HG03432 (cell line): ENCODE results near the gene EYS.
"Not testable (repeated sequence)": the region's sequence is repeated elsewhere in the genome, so short reads cannot be mapped to it uniquely, and the experiment has no call there.

Experiments
- ATAC-seq: cut with Tn5 transposase; IDR thresholded peaks from one replicate; pipeline ENCODE4 v1.9.1; 2021; ENCODE audit warnings: mild to moderate bottlenecking, moderate library complexity; ENCODE audit not compliant: unreplicated experiment

Gene EYS

GRCh38 chr6:65469650-65470049 is 237.4 kb downstream of the EYS start:
- ATAC-seq = no peak

- ATAC-seq = no peak
Observed at GRCh38 chr6:65468307-65468706, 238.7 kb downstream of the EYS start.

DNA sequence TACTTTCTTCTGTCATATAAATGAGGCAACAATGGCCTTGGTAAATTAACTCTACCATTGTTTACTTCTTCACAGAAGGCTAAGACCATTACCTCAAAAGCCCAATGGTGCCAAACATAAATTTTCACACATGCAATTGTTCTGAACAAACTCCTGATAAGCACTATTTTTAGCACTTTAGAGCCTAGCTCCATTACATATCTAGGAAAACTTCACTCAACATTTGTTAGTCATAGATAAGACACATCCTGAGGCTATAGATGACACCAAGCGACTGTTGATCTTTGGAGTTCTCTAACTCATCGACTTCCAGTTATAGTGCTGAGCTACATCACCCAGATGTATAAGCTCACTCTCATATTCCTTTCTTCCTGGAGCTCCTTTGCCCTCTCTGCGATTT is 245.9 kb downstream of the EYS start:
- ATAC-seq = no peak

GRCh38 chr6:65452333-65452732 is 254.7 kb downstream of the EYS start:
- ATAC-seq = no peak

DNA sequence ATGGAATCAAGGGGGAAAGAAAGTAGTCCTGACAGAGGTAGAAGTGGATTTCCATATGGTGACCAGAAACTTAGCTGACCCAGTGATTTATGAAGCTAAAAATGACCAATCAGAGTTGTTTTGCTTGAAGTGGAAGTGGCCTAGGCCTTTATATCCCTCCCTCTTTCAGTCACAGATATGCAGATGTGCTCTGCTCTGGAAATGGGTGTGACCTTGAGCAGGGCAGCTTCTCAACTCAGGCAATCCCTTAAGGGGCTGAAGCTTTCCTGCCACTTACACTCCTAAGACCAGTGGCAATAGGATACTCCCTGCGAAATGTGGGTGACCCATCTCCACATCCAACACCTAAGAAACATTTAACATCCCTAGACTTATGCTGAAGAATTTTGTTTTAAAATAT is 256.6 kb downstream of the EYS start:
- no peak for ATAC-seq

GRCh38 chr6:65449926-65450325 is 257.1 kb downstream of the EYS start:
- ATAC-seq = no peak

GRCh38 chr6:65448866-65449265 is 258.2 kb downstream of the EYS start:
- no peak for ATAC-seq

DNA sequence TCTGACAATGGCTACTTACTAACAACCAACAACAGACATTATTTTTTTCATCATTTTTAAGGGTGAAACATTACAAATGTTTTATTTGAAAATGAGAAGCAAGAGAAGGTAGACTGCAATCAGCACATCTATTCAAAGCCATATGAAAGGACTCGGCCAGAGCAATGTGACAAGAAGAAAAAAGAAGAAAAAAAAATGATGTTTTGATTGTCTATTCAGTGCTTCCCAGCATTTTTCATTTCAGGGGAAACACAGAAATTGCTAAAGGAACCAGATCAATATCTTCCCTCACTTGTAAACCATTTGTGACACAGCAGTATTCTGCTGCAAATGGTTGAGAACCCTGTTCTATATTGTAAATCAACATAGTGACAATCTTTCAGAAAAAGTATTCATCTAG is 270.7 kb downstream of the EYS start:
- ATAC-seq = no peak

- no peak for ATAC-seq
Observed at GRCh38 chr6:65416621-65417020, 290.4 kb downstream of the EYS start.

- ATAC-seq = no peak
Observed at GRCh38 chr6:65410309-65410708, 296.7 kb downstream of the EYS start.

DNA sequence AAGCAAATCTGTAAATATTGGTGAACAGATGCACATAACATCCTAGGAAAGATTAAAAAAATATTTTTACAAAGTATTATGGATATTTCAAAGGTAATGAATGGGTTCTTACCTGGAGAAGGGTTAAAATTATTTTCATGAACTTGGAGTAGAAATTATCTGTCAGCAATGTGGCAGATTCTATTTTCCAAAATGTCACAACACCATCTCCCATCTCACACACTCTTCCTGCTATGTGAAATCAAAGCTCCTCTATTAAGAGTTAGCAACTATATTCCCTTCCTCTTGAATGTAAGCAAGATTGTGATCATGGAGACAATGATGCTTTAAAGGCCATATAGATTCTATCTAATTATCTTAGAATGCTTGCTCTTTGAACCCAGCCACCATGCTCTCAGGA is 304.5 kb downstream of the EYS start:
- no peak for ATAC-seq

GRCh38 chr6:65399355-65400084 is 307.5 kb downstream of the EYS start:
- no peak for ATAC-seq

- no peak for ATAC-seq
Observed at GRCh38 chr6:65398851-65399250, 308.2 kb downstream of the EYS start.

GRCh38 chr6:65350530-65350929 is 356.5 kb downstream of the EYS start:
- ATAC-seq = no peak

DNA sequence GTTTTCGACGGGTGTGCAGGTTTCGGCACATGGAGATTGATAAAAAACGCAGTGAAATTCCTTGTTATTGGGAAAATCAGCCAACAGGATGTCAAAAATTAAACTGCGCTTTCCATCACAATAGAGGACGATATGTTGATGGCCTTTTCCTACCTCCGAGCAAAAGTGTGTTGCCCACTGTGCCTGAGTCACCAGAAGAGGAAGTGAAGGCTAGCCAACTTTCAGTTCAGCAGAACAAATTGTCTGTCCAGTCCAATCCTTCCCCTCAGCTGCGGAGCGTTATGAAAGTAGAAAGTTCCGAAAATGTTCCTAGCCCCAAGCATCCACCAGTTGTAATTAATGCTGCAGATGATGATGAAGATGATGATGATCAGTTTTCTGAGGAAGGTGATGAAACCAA is 404.4 kb downstream of the EYS start:
- not testable (repeated sequence) for ATAC-seq

- ATAC-seq = no peak
Observed at GRCh38 chr6:65299236-65299635, 407.8 kb downstream of the EYS start.

DNA sequence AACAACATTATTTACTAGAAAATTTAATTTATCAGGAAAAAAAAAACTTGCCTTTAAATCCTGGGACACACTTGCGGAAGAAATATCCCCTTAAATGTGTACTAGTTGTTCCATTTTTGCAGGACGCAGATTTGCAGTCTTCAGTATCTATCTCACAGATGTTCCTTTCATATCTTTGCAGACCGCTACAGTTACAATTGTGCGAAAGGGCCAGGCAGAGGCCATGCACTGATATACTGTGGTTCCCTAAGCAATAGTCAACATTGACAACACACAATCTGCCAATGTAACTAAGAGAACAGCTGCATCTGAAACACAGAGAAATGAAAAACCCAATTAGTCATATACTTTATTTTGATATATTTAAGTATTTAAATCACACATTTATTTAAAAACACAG is 411.2 kb downstream of the EYS start:
- ATAC-seq = no peak

DNA sequence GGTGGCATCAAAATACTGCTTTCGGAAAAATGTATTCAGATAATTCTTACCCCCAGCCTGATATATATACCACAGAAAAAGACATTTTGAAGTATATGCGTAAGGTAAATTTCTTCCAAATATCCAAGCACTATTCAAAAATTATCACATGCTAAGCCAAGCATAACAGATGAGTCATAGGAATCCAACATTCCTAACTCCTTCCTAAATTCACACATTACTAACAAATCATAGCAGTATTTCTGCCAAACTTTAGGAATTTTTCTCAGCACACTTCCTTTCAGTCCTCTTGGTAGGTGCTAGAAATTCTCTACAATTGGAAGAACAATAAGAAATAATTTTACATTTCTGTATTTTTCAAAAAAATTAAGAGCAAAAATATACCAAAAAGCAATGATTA is 417.5 kb downstream of the EYS start:
- no peak for ATAC-seq

DNA sequence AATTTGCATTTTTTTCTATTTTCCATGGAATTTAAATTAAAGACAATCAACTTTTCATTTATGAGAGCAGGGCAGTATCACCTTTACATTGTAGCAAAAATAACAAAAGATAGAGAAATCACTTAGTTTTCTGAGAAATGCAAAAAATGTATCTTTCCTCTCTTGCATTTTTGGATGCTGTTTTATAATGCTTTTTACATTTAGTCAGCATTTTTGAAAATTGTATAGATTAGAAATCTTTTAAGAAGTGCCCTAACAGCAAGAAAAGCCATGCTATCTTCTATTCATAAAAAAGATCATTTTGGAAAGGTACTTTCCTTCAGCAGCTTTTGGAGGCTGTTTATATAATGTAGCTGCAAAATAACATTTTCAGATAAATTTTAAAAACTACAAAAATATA is 421.8 kb downstream of the EYS start:
- no peak for ATAC-seq

DNA sequence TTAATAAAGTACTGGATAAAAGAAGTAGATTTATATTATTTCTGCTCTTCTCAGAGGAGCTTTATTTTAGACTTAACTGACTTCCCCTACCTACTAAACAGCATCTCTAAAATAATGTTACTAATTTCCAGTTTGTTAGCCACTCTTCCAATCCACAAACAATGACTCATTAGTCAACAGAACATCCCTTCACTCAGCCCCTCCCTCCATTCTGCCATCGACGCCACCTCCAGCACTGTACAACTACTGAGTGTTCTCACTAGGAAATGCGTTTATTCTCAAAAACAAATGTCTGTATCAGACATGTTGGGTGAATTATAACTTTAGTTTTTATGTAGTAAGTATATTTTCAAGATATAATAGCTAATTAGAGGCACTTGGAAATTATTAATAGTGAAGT is 427.0 kb downstream of the EYS start:
- no peak for ATAC-seq

GRCh38 chr6:65262241-65262640 is 444.8 kb downstream of the EYS start:
- ATAC-seq = no peak

GRCh38 chr6:65259982-65260381 is 447.0 kb downstream of the EYS start:
- no peak for ATAC-seq

- ATAC-seq = no peak
Observed at GRCh38 chr6:65259059-65259458, 448.0 kb downstream of the EYS start.
